ENCODE data around the gene EVX2.

EVX2 gene

GRCh38 chr2:176095421-176095820 is 11.7 kb upstream of the EVX2 start:
- DNase-seq: no peak

- no peak for DNase-seq
Observed at GRCh38 chr2:176094349-176094748, 10.6 kb upstream of the EVX2 start.

- no peak for DNase-seq
Observed at GRCh38 chr2:176093898-176094249, 10.1 kb upstream of the EVX2 start.

- no peak for DNase-seq
Observed at GRCh38 chr2:176093145-176093897, 9.6 kb upstream of the EVX2 start.

- DNase-seq: no peak
Observed at GRCh38 chr2:176092270-176093144, 8.7 kb upstream of the EVX2 start, which contains the start of gene HOXD13. Gene HOXD13 (plus strand): TSS chr2:176092721. CDS start chr2:176092891, 170 bp downstream.

GRCh38 chr2:176091329-176092258 is 7.8 kb upstream of the EVX2 start:
- no peak for DNase-seq

- DNase-seq: no peak
Observed at GRCh38 chr2:176090862-176091261, 7.1 kb upstream of the EVX2 start.

- DNase-seq: no peak
Observed at GRCh38 chr2:176089843-176090395, 6.2 kb upstream of the EVX2 start.

GRCh38 chr2:176088937-176089842 is 5.4 kb upstream of the EVX2 start:
- no peak for DNase-seq

GRCh38 chr2:176088048-176088936 is 4.5 kb upstream of the EVX2 start:
- no peak for DNase-seq

- DNase-seq: no peak
Observed at GRCh38 chr2:176087330-176088047, 3.7 kb upstream of the EVX2 start.

GRCh38 chr2:176085861-176086771 is 2.4 kb upstream of the EVX2 start:
- no peak for DNase-seq

- DNase-seq: no peak
Observed at GRCh38 chr2:176085120-176085788, 1.5 kb upstream of the EVX2 start.

GRCh38 chr2:176084611-176085119 is 903 bp upstream of the EVX2 start:
- no peak for DNase-seq

GRCh38 chr2:176082824-176083751 is 674 bp downstream of the EVX2 start:
- DNase-seq: no peak

GRCh38 chr2:176082525-176082823 is 1.3 kb downstream of the EVX2 start:
- DNase-seq: no peak
